T-helper 1 cell treated with Interleukin-12 subunit alpha and Interleukin-12 subunit beta and Interleukin-4 antibody, amounts not matched to agents 30 μg/mL and 1 μg/mL, for 36 hours (primary cell): ENCODE results near the gene FAM13B.
A peak's percentile ranks its signal among the peaks of the same experiment; 100 is the strongest.
"Not testable (repeated sequence)": the region's sequence is repeated elsewhere in the genome, so short reads cannot be mapped to it uniquely, and the experiment has no call there.

Experiments used
- H3K27ac Mint-ChIP-seq: one replicate; pipeline ENCODE4 v1.8.0; 2021; ENCODE audit warnings: mild to moderate bottlenecking, mixed read lengths
- H3K27me3 Mint-ChIP-seq: one replicate; pipeline ENCODE4 v1.8.0; 2021; ENCODE audit warnings: low read depth, mixed read lengths
- H3K36me3 Mint-ChIP-seq: one replicate; pipeline ENCODE4 v1.8.0; 2021; ENCODE audit warnings: low read depth, mixed read lengths
- H3K4me1 Mint-ChIP-seq: one replicate; pipeline ENCODE4 v1.8.0; 2021; ENCODE audit warnings: low read depth, mixed read lengths
- H3K4me3 Mint-ChIP-seq: one replicate; pipeline ENCODE4 v1.8.0; 2021; ENCODE audit warnings: mild to moderate bottlenecking, moderate library complexity, mixed read lengths
- H3K9me3 Mint-ChIP-seq: one replicate; pipeline ENCODE4 v1.8.0; 2021; ENCODE audit warnings: mixed read lengths

The FAM13B gene

DNA sequence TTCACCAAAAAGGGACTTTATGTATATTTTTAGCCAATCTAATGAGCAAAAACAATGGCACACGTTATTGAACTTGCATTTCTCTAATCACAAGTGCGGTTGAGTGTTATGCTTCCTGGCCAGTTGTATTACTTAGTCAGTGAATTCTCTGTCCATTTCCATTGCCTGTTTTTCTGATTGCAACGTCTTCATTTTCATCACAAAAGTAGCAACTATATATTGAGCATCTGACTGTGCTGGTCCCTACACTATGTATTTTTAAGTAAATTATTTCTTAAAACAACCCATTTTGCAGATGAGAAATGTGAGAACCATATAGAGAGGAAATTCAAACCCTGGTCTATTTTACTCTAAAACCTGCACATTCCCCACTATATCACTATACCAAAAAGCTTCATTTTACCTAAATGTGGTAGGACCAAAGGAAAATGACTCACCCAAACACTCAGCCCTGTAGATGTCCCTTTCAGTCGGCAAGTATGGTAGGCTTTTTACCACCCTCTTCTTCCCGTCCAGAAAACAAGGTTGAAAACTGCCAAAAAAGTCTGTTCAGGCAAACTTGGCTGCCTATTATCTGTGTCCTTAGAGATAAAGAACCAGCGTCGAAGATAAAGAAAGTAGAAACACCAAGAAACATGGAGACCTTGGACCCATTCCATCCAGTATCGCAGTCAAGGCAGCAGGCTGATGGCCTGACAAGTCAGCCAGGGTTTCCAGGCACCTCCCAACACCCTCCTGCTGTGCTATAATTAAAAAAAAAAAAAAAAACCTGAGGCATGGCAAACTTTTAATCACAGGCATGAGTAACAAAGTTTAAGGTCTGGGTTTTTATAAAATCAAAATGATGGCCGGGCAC lies 18.8 kb upstream of the FAM13B start:
- no peaks in the 10 kb centered on the region for H3K36me3 Mint-ChIP-seq
- H3K4me1 Mint-ChIP-seq: peaks cover 8% of the 10 kb centered on the region
- no peaks in the 10 kb centered on the region for H3K9me3 Mint-ChIP-seq
- no peak overlapping the region for H3K27ac Mint-ChIP-seq
- H3K4me3 Mint-ChIP-seq: no peak overlapping the region
- no peaks in the 10 kb centered on the region for H3K27me3 Mint-ChIP-seq

DNA sequence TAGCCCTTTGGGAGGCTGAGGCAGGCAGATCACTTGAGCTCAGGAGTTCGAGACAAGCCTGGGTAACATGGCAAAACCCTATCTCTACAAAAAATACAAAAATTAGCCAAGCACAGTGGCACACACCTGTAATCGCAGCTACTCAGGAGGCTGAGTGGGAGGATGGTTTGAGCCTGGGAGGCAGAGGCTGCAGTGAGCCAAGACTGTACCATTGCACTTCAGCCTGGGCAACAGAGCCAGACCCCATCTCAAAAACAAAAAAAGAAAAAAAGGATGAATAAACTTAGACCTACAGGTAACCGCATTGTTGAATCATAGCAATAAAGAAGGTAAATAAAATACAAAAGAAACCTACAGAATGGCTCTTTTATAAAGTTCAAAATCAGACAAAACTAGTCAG lies 12.4 kb upstream of the FAM13B start:
- H3K4me3 Mint-ChIP-seq, H3K4me1 Mint-ChIP-seq, H3K27me3 Mint-ChIP-seq, H3K9me3 Mint-ChIP-seq, H3K36me3 Mint-ChIP-seq, H3K27ac Mint-ChIP-seq: not testable (repeated sequence)

DNA sequence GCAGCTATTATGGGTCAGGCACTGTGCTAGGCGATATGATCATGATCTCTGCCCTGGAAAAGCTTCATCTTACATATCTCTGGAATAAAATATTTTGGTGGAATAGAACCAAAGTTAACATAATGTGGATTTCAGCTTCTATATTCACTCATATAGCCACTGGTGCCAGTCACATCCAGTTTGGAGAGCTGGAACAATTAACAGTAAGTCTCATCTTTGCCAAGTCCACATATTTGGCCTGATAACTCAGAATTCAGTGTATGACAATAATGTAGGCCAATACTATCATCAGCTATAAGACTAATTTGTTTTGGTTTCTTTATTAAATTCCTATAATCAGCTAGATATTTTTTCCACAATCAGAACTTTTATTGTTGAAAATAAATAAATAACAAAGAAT lies 5.9 kb upstream of the FAM13B start:
- H3K27me3 Mint-ChIP-seq: no peaks in the 10 kb centered on the region
- peaks cover 19% of the 10 kb centered on the region for H3K4me1 Mint-ChIP-seq
- no peak overlapping the region for H3K27ac Mint-ChIP-seq
- no peaks in the 10 kb centered on the region for H3K9me3 Mint-ChIP-seq
- H3K4me3 Mint-ChIP-seq: no peak overlapping the region
- H3K36me3 Mint-ChIP-seq: no peaks in the 10 kb centered on the region

DNA sequence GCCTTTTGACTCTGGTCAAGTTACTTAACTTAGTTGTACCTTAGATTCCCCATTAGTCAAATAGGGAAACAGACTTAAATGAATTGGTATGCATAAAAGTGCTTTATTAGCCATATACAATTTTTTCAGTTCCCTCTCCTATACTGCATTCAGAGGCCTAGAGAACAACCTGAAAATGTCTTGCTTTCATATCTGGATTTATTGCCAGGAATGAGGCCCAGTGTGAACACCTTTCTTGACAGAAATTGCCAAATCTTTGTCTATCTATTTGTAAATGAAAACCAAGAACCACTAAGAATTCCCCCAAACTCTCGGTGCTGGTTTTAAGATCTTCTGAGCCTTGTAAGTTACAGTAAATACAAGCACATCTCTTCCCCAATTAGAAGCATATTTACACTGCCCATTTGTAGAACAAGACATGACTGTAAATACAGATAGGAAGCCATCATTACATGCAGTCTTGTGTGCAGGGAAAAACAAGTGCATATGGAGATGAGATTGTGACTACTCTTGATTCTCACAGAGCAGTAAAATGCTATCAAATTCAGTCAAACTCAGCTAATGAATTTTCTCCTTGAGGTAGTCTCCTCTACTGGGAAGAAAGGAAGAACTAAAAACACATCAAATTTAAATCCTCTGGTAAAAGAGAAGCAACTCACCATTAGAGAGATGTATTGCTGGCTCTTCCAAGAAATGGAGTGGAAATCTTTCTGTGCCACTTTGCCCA lies 5.2 kb upstream of the FAM13B start:
- Mint-ChIP-seq H3K36me3 (no peaks in the 10 kb centered on the region), H3K4me1 (peaks cover 25% of the 10 kb centered on the region), H3K4me3 (no peak overlapping the region), H3K27ac (no peak overlapping the region), H3K27me3 (no peaks in the 10 kb centered on the region), H3K9me3 (no peaks in the 10 kb centered on the region)

DNA sequence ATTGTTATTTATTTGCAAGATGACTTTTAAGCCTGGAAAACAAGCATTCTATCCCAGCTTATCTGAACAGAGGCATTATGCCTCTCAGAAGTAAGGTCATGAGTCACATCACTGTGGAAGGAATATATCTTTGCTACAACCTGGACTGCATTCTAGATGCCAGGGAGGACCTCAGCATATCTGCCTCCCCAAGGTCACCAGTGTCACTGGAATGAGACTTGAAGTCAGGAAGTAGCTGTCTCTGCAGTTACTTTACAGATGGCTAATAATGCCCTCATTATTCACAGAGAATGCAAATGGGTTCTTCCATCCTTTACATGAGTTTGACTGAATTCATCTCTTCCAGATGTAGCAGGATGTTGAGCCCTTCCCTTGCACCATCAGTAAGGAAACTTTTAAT lies 4.4 kb upstream of the FAM13B start:
- H3K4me1 Mint-ChIP-seq: peaks cover 25% of the 10 kb centered on the region
- H3K4me3 Mint-ChIP-seq: no peak overlapping the region
- H3K27ac Mint-ChIP-seq: no peak overlapping the region
- H3K36me3 Mint-ChIP-seq: no peaks in the 10 kb centered on the region
- no peaks in the 10 kb centered on the region for H3K27me3 Mint-ChIP-seq
- H3K9me3 Mint-ChIP-seq: no peaks in the 10 kb centered on the region

DNA sequence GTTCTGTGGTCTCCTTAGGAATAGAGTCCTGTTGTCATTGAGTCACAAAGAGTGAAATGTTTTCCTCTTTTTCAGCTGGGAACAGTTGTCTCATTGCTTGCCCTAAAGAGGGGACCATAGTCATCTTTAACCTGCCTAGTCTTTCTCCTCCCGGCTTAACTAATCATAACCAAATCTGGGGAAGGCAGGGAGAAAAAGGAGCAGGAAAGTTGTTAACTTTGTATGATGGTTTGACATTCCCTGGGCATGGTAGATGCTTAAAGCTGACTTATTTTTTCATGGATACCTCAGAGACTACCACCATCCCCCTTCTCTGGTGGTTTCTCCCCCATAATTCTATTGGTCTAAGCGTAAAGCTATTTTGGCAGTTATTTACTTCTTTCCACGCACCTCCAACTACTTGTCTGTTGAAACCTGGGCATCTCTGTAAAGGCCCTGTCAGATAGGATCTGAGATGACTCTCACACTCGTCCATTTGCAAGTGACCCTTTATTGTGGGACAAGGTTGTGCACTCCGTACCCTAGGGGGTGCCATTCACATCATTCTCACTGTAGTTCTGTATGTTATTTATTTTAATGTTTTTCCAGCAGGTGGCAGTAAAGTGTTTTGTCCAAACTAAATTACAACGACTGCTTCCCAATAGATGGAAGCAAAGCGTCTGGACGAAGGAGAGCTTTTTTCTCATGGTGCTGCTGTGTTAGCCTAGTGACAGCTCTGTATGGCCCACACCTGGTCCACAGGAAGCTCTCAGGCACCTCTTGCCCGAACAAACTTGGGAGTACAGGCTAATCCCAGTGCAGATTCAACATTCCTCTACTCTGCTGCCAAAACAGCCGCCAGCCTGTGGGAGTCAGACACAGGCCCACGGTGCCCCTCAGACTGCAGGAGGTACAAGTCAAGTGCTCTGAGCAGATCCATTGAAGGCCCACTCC lies 3.0 kb upstream of the FAM13B start:
- no peaks in the 10 kb centered on the region for H3K9me3 Mint-ChIP-seq
- H3K4me3 Mint-ChIP-seq: peak overlapping the region; percentile 15

DNA sequence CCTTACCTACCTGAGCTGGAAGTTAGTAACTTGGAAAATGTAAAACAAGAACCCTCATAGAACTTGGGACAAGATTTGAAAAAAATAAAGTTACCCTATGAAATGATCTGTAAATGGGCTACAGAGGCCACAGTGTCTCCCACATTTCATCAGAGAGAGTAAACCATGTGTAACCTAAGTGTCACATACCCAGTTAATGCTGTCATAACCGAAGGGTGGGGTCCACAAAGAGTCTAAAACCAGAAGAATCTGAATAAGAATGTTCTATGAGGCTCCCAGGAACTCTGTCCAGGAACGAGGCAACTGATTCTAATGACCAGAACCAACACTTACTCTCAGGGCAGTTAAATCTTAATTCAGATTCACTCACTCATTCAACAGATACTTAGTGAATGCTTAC lies 1.0 kb upstream of the FAM13B start:
- H3K4me1 Mint-ChIP-seq: peaks cover 45% of the 10 kb centered on the region
- H3K9me3 Mint-ChIP-seq: no peaks in the 10 kb centered on the region
- H3K4me3 Mint-ChIP-seq: peak overlapping the region; percentile 93
- no peaks in the 10 kb centered on the region for H3K27me3 Mint-ChIP-seq
- H3K36me3 Mint-ChIP-seq: peaks cover 8% of the 10 kb centered on the region
- H3K27ac Mint-ChIP-seq: peak overlapping the region; percentile 94

More for the DNA sequence above, 3.0 kb upstream of the FAM13B start:
- no peaks in the 10 kb centered on the region for H3K27me3 Mint-ChIP-seq
- H3K36me3 Mint-ChIP-seq: no peaks in the 10 kb centered on the region
- H3K27ac Mint-ChIP-seq: peak overlapping the region; percentile 60
- H3K4me1 Mint-ChIP-seq: peaks cover 31% of the 10 kb centered on the region

DNA sequence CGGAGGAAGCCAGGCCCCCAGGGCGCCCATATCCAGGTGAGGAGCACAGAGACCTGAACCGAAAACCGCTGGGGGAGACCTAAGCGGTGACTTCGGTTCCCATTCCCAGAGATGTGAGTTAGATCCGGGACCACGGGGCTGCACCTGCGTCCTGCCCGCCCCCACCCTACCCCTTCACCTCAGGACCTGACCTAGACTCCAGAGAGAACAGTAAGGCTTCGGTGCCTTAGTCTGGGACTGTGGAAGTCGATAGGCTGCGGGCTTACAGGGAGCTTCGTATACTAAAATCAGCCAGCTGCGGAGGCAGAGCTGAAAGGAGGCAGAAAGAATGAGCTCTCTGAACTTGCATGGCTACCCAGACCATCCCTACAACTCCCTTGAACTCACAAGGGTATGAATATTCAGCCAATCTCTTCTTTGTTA lies 518 bp upstream of the FAM13B start:
- peak overlapping the region; percentile 93 for H3K4me3 Mint-ChIP-seq
- peaks cover 47% of the 10 kb centered on the region for H3K4me1 Mint-ChIP-seq

DNA sequence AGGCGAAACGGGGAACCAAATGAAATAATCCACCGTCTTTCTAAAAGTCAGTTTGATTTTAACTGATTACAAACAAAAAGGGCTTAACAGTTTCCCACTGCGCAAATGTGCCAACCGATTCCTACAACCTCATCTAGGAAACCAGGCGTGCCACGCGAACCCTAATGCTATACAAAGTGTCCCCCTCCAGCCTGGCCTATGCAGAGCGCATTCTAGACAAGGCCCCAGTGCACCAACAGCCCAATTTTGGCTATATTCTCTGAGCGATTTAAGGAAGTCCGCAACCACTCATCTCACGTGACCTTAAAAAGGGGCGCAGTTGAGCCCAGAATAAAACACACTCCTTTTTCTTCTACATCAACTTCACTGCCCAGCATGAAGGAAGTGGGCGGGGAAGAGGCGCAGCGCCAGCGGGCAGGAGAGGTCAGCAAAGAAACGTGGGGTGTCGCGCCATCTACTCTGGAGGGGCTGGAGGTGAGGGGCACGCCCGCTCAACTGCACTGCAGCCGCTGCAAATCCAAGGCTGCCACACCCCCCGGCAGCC lies 779 bp downstream of the FAM13B start:
- H3K4me3 Mint-ChIP-seq: peak overlapping the region; percentile 93
- peaks cover 49% of the 10 kb centered on the region for H3K4me1 Mint-ChIP-seq
- peaks cover 8% of the 10 kb centered on the region for H3K36me3 Mint-ChIP-seq
- peak overlapping the region; percentile 94 for H3K27ac Mint-ChIP-seq
- no peaks in the 10 kb centered on the region for H3K27me3 Mint-ChIP-seq
- no peaks in the 10 kb centered on the region for H3K9me3 Mint-ChIP-seq

More for the DNA sequence above, 518 bp upstream of the FAM13B start:
- Mint-ChIP-seq H3K27me3 (no peaks in the 10 kb centered on the region), H3K36me3 (peaks cover 8% of the 10 kb centered on the region), H3K9me3 (no peaks in the 10 kb centered on the region), H3K27ac (peak overlapping the region; percentile 94)

DNA sequence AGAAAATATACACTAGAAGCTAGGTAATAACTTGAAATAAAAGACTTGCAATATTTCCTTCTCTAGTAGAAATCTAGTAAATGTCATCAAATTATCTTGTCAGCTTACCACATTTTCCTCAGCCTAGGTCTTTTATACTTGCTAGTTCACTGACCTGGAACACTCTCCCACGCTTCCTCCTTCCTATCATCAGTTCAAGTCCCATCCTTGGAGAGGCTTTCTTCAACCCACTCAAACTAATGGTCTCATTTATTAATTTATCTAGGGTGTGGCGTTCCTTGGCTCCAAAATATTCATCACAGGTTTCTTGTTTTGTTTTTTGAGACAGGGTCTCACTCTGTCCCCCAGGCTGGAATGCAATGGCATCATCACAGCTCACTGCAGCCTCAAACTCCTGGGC lies 2.9 kb downstream of the FAM13B start:
- no peaks in the 10 kb centered on the region for H3K27me3 Mint-ChIP-seq
- no peaks in the 10 kb centered on the region for H3K9me3 Mint-ChIP-seq
- peaks cover 8% of the 10 kb centered on the region for H3K36me3 Mint-ChIP-seq
- H3K27ac Mint-ChIP-seq: no peak overlapping the region
- peaks cover 48% of the 10 kb centered on the region for H3K4me1 Mint-ChIP-seq
- H3K4me3 Mint-ChIP-seq: peak overlapping the region; percentile 68

DNA sequence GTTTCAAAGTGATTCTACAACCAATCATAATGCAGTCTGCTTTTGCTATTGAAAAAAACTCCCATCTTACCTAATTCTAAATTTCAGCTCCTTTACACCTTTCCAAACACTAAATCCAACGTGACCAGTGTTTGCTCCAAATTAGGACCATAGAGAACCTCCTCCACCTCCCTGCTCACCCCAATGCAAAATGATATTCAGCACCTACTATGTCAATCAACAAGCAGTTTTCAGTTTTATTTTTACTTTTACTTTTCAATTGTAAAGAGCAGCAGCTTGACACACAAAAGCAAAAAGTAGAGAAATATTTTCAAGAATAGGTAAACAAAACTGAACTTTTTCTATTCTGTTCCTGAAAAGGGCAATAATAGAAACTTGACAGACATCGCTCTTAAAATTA lies 3.4 kb downstream of the FAM13B start:
- Mint-ChIP-seq H3K9me3 (no peaks in the 10 kb centered on the region), H3K4me3 (peak overlapping the region; percentile 64), H3K36me3 (peaks cover 8% of the 10 kb centered on the region), H3K4me1 (peaks cover 51% of the 10 kb centered on the region), H3K27ac (peak overlapping the region; percentile 65), H3K27me3 (no peaks in the 10 kb centered on the region)

DNA sequence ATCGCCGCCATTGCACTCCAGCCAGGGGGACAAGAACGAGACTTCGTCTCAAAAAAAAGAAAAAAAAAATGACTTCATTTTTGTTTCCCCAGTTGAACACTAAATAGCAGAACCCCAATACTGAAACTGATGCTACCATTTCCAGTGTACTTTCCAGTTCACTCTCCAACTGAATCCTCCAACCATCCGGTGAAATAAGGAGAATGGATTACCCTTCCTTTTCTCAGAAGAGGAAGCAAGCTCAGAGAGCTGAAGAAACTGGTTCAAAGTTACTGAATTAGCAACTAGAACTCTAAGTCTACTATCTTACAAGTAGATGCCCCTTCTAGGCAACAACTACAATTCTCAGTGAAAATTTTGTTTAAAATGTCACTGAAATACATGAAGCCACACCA lies 3.9 kb downstream of the FAM13B start:
- H3K36me3 Mint-ChIP-seq: peaks cover 8% of the 10 kb centered on the region
- H3K4me1 Mint-ChIP-seq: peaks cover 52% of the 10 kb centered on the region
- H3K4me3 Mint-ChIP-seq: no peak overlapping the region
- H3K9me3 Mint-ChIP-seq: no peaks in the 10 kb centered on the region
- H3K27ac Mint-ChIP-seq: no peak overlapping the region
- no peaks in the 10 kb centered on the region for H3K27me3 Mint-ChIP-seq

DNA sequence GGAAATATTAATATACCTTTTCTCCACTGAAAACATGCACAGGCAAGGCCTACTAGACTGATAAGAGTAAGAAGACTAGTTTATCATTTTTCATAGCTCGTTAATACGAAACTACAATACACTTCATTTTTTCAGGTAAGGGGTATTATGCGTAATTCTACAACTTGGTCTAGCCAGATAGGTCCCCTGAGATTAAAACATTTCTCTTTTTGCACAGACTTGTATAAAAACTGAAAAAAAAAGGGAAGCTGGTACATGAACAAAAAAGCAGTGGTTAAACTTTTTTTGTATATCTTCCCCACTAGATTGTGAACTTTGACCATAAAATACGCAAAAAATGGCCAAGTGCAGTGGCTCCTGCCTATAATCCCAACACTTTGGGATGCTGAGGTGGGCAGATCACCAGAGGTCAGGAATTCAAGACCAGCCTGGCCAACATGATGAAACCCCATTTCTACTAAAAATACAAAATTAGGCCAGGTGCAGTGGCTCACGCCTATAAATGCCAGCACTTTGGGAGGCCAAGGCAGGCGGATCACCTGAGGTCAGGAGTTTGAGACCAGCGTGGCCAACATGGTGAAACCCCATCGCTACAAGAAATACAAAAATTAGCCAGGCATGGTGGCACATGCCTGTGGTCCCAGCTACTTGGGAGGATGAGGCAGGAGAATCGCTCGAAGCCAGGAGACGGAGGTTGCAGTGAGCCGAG lies 4.5 kb downstream of the FAM13B start:
- H3K4me1 Mint-ChIP-seq: peaks cover 50% of the 10 kb centered on the region
- H3K9me3 Mint-ChIP-seq, H3K36me3 Mint-ChIP-seq, H3K4me3 Mint-ChIP-seq, H3K27me3 Mint-ChIP-seq, H3K27ac Mint-ChIP-seq: not testable (repeated sequence)

DNA sequence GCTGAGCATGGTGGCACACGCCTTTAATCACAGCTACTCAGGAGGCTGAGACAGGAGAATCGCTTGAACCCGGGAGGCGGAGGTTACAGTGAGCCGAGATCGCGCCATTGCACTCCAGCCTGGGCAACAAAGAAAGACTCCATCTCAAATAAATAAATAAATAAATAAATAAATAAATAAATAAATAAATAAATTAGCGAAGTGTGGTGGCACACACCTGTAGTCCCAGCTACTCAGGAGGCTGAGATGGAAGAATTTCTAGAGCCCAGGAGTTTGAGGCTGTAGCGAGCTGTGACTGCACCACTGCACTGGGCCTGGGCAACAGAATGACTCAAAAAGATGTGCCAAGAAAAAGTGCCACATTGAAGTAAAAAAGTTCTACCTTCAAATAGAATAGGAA lies 6.1 kb downstream of the FAM13B start:
- not testable (repeated sequence) for H3K36me3 Mint-ChIP-seq, H3K27me3 Mint-ChIP-seq, H3K9me3 Mint-ChIP-seq, H3K27ac Mint-ChIP-seq, H3K4me3 Mint-ChIP-seq
- H3K4me1 Mint-ChIP-seq: peaks cover 49% of the 10 kb centered on the region
